ENCODE results near the gene TNRC18.

- TF ChIP-seq CTCF (IDR thresholded peaks at IDR 0.05; ENCODE audit: low read length) (no peak), EZH2 (IDR thresholded peaks at IDR 0.05; ENCODE audit: borderline replicate concordance, low read length) (no peak)
These were observed 30.3 kb downstream of the TNRC18 start for GRCh38 chr7:5393328-5393727.
